Measurements from ENCODE around the gene MYO1A.
A peak's percentile ranks its signal among the peaks of the same experiment; 100 is the strongest.
"Not testable (repeated sequence)": the region's sequence is repeated elsewhere in the genome, so short reads cannot be mapped to it uniquely, and the experiment has no call there.

The MYO1A gene

DNA sequence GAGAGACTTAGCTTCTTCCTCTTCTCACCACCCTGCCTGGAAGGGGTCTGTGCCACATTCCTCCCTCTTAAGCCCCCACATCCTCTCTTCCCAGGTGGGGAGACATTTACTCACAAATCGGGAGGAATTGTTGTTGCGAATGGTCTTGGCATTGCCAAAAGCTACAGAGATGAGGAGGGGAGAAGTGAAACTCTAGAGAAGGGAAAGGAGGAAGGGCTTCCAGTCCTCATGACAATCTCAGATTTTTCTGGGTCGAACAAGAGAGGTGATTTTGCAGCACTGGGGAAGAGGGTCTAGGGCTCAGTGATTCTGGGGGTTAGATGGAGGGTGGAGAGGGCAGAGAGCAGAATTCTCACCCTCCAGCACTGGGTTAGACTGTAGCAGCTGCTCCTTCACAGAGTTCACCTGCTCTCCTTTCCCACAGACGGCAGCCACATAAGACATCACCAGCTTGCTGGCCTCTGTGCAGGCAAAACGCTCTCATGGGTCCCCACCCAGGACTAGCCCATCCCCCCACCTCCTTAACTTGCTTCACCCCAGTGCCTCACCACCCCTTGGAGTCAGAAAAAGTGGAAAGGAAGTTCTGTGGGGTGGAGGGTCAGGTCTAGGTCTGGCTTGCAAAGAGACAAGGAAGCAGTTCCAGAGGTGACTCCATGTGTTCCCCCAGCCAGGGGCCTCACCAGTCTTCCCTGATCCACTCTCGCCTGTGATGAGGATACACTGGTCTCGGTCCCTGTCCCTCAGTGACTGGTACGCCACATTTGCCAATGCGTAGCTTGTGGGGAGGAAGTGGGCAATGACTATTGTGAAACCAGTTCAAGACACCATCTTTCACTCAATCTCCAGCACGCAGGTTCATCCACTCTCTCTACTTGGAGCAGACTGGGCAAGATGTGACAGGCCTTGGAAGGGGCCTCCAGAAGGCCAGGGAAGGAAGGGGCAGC, 2.7 kb downstream of the MYO1A start:
- DNase-seq: peak; percentile 58

- no peak for DNase-seq
These were observed 3.7 kb downstream of the MYO1A start for GRCh38 chr12:57046086-57046791.

- DNase-seq: no peak
These were observed 5.0 kb downstream of the MYO1A start for GRCh38 chr12:57044889-57045288.

DNA sequence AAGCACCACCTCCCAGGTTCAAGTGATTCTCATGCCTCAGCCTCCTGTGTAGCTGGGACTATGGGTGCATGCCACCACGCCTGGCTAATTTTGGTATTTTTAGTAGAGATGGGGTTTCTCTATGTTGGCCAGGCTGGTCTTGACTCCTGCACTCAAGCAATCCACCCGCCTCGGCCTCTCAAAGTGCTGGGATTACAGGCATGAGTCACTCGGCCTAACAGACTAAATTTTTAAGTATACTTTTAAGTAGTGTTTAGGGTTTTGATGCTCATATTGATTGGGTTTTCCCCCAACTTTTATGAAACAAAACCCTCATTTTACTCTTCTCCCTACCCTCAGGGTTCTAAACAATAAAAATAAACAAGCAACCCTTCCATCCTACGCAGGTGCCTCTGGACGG, 5.5 kb downstream of the MYO1A start:
- no peak for DNase-seq

- no peak for DNase-seq
These were observed 7.2 kb downstream of the MYO1A start for GRCh38 chr12:57042695-57043094.

- no peak for DNase-seq
These were observed 9.2 kb downstream of the MYO1A start for GRCh38 chr12:57040750-57041149.

DNA sequence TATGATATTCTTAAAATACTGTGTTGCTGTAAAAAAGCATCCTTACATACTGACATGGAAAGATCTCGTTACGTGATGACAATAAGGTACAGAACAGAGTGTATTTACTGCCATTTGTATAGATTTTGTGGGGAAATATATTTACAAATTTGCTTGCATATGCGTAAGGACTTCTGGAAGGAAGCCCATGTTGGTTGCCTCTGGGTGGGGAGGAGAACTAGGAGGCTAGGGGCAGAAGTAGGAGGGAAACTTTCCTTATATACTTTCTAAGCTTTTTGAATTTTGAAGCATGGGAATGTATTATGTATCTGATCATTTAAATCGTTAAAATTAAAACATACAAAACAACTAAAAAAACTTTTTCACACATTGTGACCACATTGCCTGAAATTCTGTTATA, 9.7 kb downstream of the MYO1A start:
- no peak for DNase-seq

- no peak for DNase-seq
These were observed 10.7 kb downstream of the MYO1A start for GRCh38 chr12:57039016-57039798.

DNA sequence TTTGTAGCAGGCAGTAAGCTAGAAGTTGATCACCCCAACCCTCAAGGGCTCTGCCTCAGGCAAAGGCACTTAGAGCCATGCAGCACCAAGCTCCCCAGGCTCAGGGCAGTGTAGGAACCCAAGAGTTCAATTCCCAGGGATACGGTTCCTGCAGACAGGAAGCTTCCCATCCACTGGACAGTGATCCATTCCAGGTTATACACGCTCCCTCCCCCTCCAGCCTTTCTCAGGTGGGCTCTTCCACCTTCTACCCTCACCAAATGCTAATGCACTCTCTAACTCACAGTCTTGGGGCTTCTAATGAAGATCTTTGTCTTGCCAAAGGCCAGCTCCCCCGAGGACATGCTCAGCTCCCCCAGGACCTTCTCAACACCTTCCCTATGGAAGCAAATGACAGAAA, 12.7 kb downstream of the MYO1A start:
- no peak for DNase-seq

GRCh38 chr12:57033431-57033830, 16.5 kb downstream of the MYO1A start:
- DNase-seq: no peak

DNA sequence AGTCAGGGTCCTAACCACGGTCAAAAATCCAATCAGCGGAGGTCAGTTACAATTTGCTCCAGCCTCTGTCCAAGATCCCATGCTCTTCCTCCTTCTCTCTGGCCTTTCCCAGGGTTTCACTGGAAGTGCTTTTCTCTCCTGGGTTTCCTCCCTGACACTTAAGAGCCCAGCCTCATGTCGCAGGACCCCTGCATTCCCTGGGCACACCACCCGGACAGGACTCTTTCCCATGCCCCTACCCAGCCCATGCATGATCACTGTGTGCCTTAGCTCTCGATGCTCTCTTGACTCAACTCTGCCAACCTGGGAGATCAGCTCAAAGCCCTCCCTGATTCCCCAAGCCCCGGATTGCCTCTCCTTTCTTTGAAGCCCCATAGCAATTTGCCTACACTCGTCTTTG, 18.1 kb downstream of the MYO1A start:
- DNase-seq: no peak

- no peak for DNase-seq
These were observed 18.7 kb downstream of the MYO1A start for GRCh38 chr12:57031138-57031725.

DNA sequence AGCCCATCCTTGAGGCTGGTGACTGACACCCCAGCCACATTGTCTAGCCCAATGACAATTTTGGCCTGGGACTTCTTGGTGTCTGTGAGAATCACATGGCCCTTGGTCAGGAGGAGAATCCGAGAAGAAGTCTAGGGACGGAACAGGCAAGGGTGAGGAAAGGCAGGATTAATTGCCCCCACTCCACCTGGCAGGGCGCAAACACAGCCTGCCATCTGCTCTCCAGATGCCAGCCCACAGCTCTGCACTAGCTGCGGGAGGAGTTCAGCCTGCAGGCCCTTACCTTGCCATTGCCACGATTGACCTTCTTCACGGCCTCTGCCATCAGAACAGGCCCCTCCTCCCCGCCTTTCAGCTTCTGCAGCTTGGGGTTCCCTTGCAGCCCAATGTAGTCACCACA, 20.5 kb downstream of the MYO1A start:
- DNase-seq: no peak

- DNase-seq: no peak
These were observed 22.1 kb downstream of the MYO1A start for GRCh38 chr12:57027805-57028153.

- no peak for DNase-seq
These were observed 22.7 kb downstream of the MYO1A start for GRCh38 chr12:57027011-57027804.

DNA sequence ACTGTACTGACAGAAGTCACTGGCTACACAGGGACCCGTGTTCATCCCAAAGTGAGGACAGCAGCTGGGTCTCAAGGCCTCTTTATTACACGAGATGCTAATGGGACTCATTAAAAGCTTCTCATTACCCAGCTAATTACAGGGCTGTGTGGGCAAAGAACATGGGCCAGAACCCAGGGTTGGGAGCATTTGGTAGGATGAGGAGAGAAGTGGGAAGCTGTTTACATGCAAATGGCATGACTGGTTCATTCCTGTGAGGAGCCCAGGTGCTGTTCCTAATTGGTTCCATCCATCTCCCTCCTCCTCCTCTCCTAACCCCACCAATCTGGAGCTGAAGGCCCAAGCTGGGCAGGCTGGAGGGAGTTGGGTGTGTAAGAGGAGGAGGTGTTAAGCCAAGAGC, 24.7 kb downstream of the MYO1A start:
- DNase-seq: no peak

DNA sequence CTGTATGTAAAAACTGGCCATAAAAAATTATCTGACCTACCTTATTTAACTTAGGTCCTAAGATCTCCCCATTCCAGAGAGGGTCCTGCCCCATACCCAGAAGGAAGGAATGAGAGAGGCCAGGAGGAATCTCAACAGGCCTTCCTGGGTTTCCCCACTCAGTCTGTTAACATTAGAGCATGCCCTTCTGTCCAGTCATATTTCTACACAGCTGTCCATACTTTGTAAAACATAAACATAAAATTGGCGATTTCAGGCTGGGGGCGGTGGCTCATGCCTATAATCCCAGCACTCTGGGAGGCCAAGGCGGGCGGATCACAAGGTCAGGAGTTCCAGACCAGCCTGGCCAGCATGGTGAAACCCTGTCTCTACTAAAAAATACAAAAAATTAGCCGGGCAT, 27.6 kb downstream of the MYO1A start:
- DNase-seq: not testable (repeated sequence)

DNA sequence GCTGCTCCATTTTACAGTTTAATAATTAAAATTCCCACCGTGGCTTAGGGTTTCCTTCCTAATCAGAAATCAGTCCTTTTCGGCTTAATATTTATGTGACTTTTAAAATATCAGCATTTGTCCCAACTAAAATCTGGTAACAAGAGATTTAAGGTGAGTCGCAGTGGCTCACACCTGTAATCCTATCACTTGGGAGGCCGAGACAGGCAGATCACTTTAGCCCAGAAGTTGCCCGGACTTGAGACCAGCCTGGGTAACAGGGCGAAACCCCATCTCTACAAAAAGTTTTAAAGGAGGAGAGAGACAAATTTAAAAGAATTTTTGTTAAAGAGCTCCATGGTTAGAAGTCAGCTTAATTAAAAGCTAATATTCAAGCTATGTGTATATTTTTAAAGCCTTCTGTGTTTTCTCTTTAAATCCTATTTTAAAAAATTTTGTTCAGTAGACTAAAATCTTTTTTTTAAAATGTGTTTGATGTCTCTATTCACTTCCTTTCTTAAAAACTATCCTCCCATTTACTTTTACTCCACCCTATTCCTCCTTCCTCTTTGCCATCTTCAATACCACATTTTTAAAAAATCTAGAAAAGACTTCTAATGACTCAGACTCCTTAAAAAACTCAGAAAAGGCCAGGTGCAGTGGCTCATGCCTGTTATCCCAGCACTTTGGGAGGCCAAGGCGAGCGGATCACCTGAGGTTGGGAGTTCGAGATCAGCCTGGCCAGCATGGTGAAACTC, 29.8 kb downstream of the MYO1A start:
- DNase-seq: no peak

- DNase-seq: no peak
These were observed 31.0 kb downstream of the MYO1A start for GRCh38 chr12:57018906-57019305.

DNA sequence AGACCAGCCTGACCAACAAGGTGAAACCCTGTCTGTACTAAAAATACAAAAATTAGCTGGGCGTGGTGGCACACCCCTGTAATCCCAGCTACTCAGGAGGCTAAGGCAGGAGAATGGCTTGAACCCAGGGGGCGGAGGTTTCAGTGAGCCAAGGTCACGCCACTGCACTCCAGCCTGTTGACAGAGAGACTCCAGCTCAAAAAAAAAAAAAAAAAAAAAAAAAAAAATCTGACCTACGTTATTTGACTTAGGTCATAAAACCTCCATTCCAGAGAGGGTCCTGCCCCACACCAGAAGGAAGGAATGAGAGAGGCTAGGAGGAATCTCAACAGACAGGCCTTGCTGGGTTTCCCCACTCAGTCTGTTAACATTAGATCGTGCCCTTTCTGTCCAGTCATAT, 31.6 kb downstream of the MYO1A start:
- not testable (repeated sequence) for DNase-seq

DNA sequence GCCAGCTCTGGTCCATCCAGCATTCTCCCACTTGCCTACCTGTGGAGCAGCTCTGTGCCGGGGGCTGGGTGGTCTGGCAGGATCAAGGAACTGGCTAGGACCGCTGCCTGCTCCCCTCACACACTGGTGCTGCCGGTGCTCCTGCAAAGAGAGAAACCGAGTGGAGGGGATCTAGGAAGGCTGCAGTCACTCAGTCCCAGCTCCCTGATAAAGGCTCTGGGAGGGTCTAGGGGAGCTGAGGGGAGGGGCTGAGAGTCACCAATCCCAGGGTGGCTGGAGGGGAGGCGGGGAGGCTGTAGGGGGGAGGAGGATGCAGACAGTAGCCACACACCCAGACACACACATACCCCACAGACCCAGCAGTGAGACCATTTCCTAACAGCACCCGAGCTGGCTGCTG, 33.6 kb downstream of the MYO1A start, which contains the start of gene TAC3:
TAC3 (minus strand) TSS at position 182 of the 400 bp plus-strand sequence. CDS start 732 bp downstream, outside the sequence.
- no peak for DNase-seq
